Tibial nerve (tissue), 4 donors: ENCODE measurements around the gene IGSF5.

Experiments
- CTCF ChIP-seq, 5 experiments: fragments of 200-600 bp in 3 of 5; fragments of 450-650 bp in 2 of 5; sonication (generic) in 3 of 5; IDR thresholded peaks; one replicate each; pipeline ENCODE4 v1.5.1; 2016 to 2019; ENCODE audit warnings: antibody characterized with exemption in 5 of 5, mild to moderate bottlenecking in 3 of 5, moderate library complexity in 2 of 5
- EP300 ChIP-seq, 2 donors: sonication (generic); formaldehyde crosslinking; IDR thresholded peaks; one replicate each; pipeline ENCODE4 v1.6.1; 2017; ENCODE audit warnings: antibody characterized with exemption in 2 of 2, mild to moderate bottlenecking in 1 of 2
- POLR2A ChIP-seq, 2 donors: fragments of 450-650 bp; IDR thresholded peaks; one replicate each; pipeline ENCODE4 v1.6.1; 2017; ENCODE audit warnings: antibody characterized with exemption in 2 of 2, mild to moderate bottlenecking in 2 of 2, moderate library complexity in 2 of 2

- no peak for TF ChIP-seq CTCF (IDR thresholded peaks at IDR 0.05)
- TF ChIP-seq POLR2A (IDR thresholded peaks at IDR 0.05) = no peak
- TF ChIP-seq EP300 (IDR thresholded peaks at IDR 0.05) = no peak
Observed at GRCh38 chr21:39703578-39703977, 41.4 kb upstream of the IGSF5 start.
